ENCODE results near the gene MLLT1.

- no peak for TF ChIP-seq CTCF (conservative IDR thresholded peaks at IDR 0.05 in 1 of 2, IDR thresholded peaks at IDR 0.05 in 1 of 2; ENCODE audit: low read depth in 1 of 2, low read length in 2 of 2)
- no peak for TF ChIP-seq EZH2 (IDR thresholded peaks at IDR 0.05; ENCODE audit: low read length, missing control alignments)
Measured at GRCh38 chr19:6272411-6272791, 7.4 kb downstream of the MLLT1 start.

Measured in fibroblast of lung (primary cell).